Right lobe of liver (tissue), 6 donors: ENCODE measurements around the gene SPAG4. TPM values are rescaled to one million over a fixed set of nuclear protein-coding genes. Genes with fewer than 3 reads are reported as not detected.

Experiments
- ATAC-seq, 4 donors: fragments of 200-7000 bp; cut with Tn5 transposase; one replicate each; pipeline ENCODE4 v1.9.1; 2020; ENCODE audit warnings: mild to moderate bottlenecking in 4 of 4, moderate library complexity in 4 of 4
- DNase-seq, 3 donors: peaks; one replicate each; pipeline ENCODE4 v3.0.0-alpha.2; 2020
- H3K27ac ChIP-seq, 3 donors: fragments of 200-600 bp; one replicate each; pipeline ENCODE4 v1.8.0; 2022
- H3K27me3 ChIP-seq, 2 donors: fragments of 200-600 bp; one replicate each; pipeline ENCODE4 v1.8.0; 2022
- H3K36me3 ChIP-seq, 4 donors: fragments of 200-600 bp; sonication (generic) in 1 of 4; one replicate each; pipeline versions ENCODE4 v1.5.1 to v1.8.0; 2017 to 2022; ENCODE audit warnings: control low read depth in 1 of 4
- H3K4me1 ChIP-seq, 4 donors: fragments of 200-600 bp; sonication (generic) in 1 of 4; one replicate each; pipeline versions ENCODE4 v1.5.1 to v1.8.0; 2017 to 2022; ENCODE audit warnings: control low read depth in 1 of 4
- H3K4me3 ChIP-seq, 3 donors: fragments of 200-600 bp; one replicate each; pipeline ENCODE4 v1.8.0; 2022
- H3K9me3 ChIP-seq, 4 donors: fragments of 200-600 bp; sonication (generic) in 1 of 4; one replicate each; pipeline versions ENCODE4 v1.5.1 to v1.8.0; 2017 to 2022; ENCODE audit warnings: control low read depth in 1 of 4
- POLR2A ChIP-seq: fragments of 450-650 bp; IDR thresholded peaks from one replicate; pipeline ENCODE4 v1.6.1; 2017; ENCODE audit warnings: antibody characterized with exemption, mild to moderate bottlenecking
- WGBS: methylation state at CpG from one replicate; pipeline ENCODE4 v1.1.6; 2018; ENCODE audit warnings: low coverage, low lambda C conversion rate; ENCODE audit not compliant: insufficient coverage; ENCODE audit errors: missing lambda C conversion rate; 5-methylcytosine and 5-hydroxymethylcytosine counted together
- intact Hi-C, 2 donors: fragments of 100-400 bp; cut with DNase I; formaldehyde crosslinking; loops; one replicate each; pipeline versions ENCODE4 v1.11.2 to v1.14.1; 2022
- total RNA-seq, 6 experiments: library from RNA; depleted of rRNA in 2 of 6; stranded (reverse); fragments of >200 nt in 2 of 6; fragmentation: NEBNext Ultra II Directional in 3 of 6; extraction: Animal tissue kit (Norgen Biotek cat#: 25700) in 3 of 6; gene quantifications; one replicate each; pipeline versions ENCODE4 v1.1.0 to v1.2.4, GENCODE V29; 2016 to 2023
- TF ChIP-seq, protein P1 (sequence below), 4 donors: fragments of 200-600 bp in 3 of 4; fragments of 450-650 bp in 1 of 4; IDR thresholded peaks; one replicate each; pipeline versions ENCODE4 v1.5.1 to v1.8.0; 2016 to 2022; ENCODE audit warnings: antibody characterized with exemption in 4 of 4, mild to moderate bottlenecking in 2 of 4
- donor health status: DM: no; HTN: yes; CAD: no.
- donor health status: DM: no; HTN: no; CAD: no.
- donor health status: DM: no; HTN: no; CAD: no.
- donor health status: DM: no; HTN: yes; CAD: no.
- donor health status: DM: no; HTN: yes; CAD: no.

SPAG4 gene
- total RNA-seq, 6 experiments from 2014 or later: 1.7 to 13.8 (median 3.6) TPM

DNA sequence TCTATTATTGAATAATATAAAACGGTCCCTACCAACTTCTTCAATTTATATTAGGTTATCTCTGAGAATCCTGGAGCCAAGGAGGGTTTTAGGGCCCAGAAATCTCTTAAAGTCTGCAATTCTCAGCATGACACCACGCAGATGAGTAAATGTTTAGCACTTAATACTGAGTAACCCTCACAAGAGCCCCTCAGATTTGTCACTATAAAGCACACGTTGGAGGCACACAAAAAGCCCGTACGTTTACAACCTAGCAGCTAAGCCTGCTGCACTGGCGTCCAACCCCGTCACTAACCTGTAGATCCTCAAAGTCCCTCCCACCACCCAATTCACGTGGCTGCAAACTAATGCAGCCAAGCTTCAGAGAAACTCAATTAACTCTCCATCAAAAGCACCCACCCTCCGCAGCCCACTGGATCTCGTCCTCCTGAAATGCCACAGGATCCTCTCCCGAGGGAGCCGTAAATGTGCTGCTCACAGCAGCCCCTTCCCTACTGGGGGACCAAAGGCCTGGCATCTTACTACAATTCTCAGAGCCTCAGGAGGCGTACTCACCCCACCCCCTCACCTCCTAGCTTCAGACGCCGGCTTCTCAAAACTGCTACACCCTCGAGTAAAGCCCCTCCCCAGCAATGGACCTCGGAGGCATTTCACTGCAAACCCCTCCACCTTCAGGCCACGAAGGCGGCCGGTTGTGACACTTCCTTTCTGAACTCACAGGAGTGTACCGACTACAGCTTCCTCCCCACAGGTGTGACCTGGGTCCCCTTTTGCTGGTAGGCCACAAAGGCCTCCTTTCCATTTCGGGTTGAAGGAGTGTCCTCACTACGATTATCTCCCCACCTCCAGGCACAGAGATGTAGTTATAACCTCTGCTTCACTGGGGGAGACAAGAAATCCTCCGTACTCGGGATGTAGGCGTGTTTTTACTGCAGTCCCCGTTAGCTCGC is 48.2 kb downstream of the SPAG4 start:
- no peaks in the 10 kb centered on the region for H3K27me3 ChIP-seq
- WGBS: under 1% methylated on average over 27 of the region's 28 CpGs
- H3K9me3 ChIP-seq: no peaks in the 10 kb centered on the region
- H3K36me3 ChIP-seq: peaks cover 0 to 5% (median 0%) of the 10 kb centered on the region in 4 donors
- H3K4me3 ChIP-seq: peak overlapping the region; percentile 80 to 93 (median 93)
- H3K27ac ChIP-seq: peak overlapping the region; percentile 97 to 100 (median 98)
- intact Hi-C loops: no loop called here
- peak; percentile 32 to 46 (median 43) for ATAC-seq
- DNase-seq: peak; percentile 55 to 59 (median 58)
- H3K4me1 ChIP-seq: peaks cover 0 to 35% (median 12%) of the 10 kb centered on the region in 4 donors
- TF ChIP-seq, protein P1, sequence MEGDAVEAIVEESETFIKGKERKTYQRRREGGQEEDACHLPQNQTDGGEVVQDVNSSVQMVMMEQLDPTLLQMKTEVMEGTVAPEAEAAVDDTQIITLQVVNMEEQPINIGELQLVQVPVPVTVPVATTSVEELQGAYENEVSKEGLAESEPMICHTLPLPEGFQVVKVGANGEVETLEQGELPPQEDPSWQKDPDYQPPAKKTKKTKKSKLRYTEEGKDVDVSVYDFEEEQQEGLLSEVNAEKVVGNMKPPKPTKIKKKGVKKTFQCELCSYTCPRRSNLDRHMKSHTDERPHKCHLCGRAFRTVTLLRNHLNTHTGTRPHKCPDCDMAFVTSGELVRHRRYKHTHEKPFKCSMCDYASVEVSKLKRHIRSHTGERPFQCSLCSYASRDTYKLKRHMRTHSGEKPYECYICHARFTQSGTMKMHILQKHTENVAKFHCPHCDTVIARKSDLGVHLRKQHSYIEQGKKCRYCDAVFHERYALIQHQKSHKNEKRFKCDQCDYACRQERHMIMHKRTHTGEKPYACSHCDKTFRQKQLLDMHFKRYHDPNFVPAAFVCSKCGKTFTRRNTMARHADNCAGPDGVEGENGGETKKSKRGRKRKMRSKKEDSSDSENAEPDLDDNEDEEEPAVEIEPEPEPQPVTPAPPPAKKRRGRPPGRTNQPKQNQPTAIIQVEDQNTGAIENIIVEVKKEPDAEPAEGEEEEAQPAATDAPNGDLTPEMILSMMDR (IDR thresholded peaks at IDR 0.05): no peak
- TF ChIP-seq POLR2A: no peak

- DNase-seq (peak; percentile 92 to 95 (median 92)), ATAC-seq (peak; percentile 95)
- Histone ChIP-seq H3K4me1 (peaks cover 0 to 35% (median 12%) of the 10 kb centered on the region in 4 donors), H3K27ac (peak within 1 kb of the TSS; percentile 97 to 100 (median 98)), H3K4me3 (peak within 1 kb of the TSS; percentile 80 to 93 (median 93)), H3K36me3 (peaks cover 0 to 14% (median 1%) of the 10 kb centered on the region in 4 donors), H3K9me3 (no peaks in the 10 kb centered on the region), H3K27me3 (no peaks in the 10 kb centered on the region)
- 0% methylated on average over 12 of the region's 61 CpGs for WGBS
- intact Hi-C loops: no loop called here
- peak; percentile 83 for TF ChIP-seq POLR2A
- TF ChIP-seq, protein P1 (IDR thresholded peaks at IDR 0.05): no peak
Observed at GRCh38 chr20:35664466-35665206, 49.0 kb downstream of the SPAG4 start, which contains the start of the genes CPNE1 and RBM12. CPNE1 (minus strand) TSS chr20:35664900; CDS start chr20:35632923, 31,977 bp downstream. RBM12 (minus strand) TSS chr20:35664900; CDS start chr20:35655322, 9,578 bp downstream.

- no peak for ATAC-seq
- Histone ChIP-seq H3K4me3 (no peak overlapping the region), H3K9me3 (no peaks in the 10 kb centered on the region), H3K4me1 (peaks cover 0 to 25% (median 10%) of the 10 kb centered on the region in 4 donors), H3K36me3 (peaks cover 0 to 26% (median 4%) of the 10 kb centered on the region in 4 donors), H3K27ac (no peak overlapping the region), H3K27me3 (no peaks in the 10 kb centered on the region)
- DNase-seq: no peak
- intact Hi-C loops: no loop called here
- TF ChIP-seq, protein P1 (IDR thresholded peaks at IDR 0.05): no peak
- TF ChIP-seq POLR2A: no peak
- 99% methylated on average over 12 of the region's 17 CpGs for WGBS
Observed at GRCh38 chr20:35665949-35666288, 50.3 kb downstream of the SPAG4 start.

GRCh38 chr20:35669221-35669620 is 53.6 kb downstream of the SPAG4 start:
- WGBS: 87% methylated on average over 4 of the region's 5 CpGs
- no peaks in the 10 kb centered on the region for H3K9me3 ChIP-seq
- no peak for ATAC-seq
- H3K36me3 ChIP-seq: peaks cover 0 to 58% (median 16%) of the 10 kb centered on the region in 4 donors
- H3K4me1 ChIP-seq: no peaks in the 10 kb centered on the region
- intact Hi-C loops: no loop called here
- no peak for DNase-seq
- TF ChIP-seq POLR2A: no peak
- TF ChIP-seq, protein P1 (IDR thresholded peaks at IDR 0.05): no peak
- no peaks in the 10 kb centered on the region for H3K27me3 ChIP-seq
- no peak overlapping the region for H3K27ac ChIP-seq
- H3K4me3 ChIP-seq: no peak overlapping the region
